Glutamatergic neuron (in vitro differentiated cells): ENCODE measurements around the gene TDRD7. TPM values are rescaled to one million over a fixed set of nuclear protein-coding genes. Genes with fewer than 3 reads are reported as not detected.

Experiments used
- DNase-seq: peaks from one replicate; pipeline ENCODE4 v3.0.0; 2022
- H3K27ac Mint-ChIP-seq: one replicate; pipeline ENCODE4 v1.8.0; 2020; ENCODE audit warnings: mild to moderate bottlenecking, mixed read lengths, inconsistent platforms; ENCODE audit not compliant: unreplicated experiment
- H3K27me3 Mint-ChIP-seq: one replicate; pipeline ENCODE4 v1.8.0; 2020; ENCODE audit warnings: mild to moderate bottlenecking, moderate library complexity, mixed read lengths, inconsistent platforms; ENCODE audit not compliant: unreplicated experiment
- H3K36me3 Mint-ChIP-seq: one replicate; pipeline ENCODE4 v1.8.0; 2020; ENCODE audit warnings: mild to moderate bottlenecking, mixed read lengths, inconsistent platforms; ENCODE audit not compliant: unreplicated experiment
- H3K4me1 Mint-ChIP-seq: one replicate; pipeline ENCODE4 v1.8.0; 2020; ENCODE audit warnings: mild to moderate bottlenecking, low read depth, mixed read lengths, inconsistent platforms; ENCODE audit not compliant: unreplicated experiment
- H3K4me3 Mint-ChIP-seq: one replicate; pipeline ENCODE4 v1.8.0; 2020; ENCODE audit warnings: mild to moderate bottlenecking, mixed read lengths, inconsistent platforms; ENCODE audit not compliant: unreplicated experiment
- H3K9me3 Mint-ChIP-seq: one replicate; pipeline ENCODE4 v1.8.0; 2020; ENCODE audit warnings: mild to moderate bottlenecking, moderate library complexity, mixed read lengths, inconsistent platforms; ENCODE audit not compliant: unreplicated experiment
- total RNA-seq: library from RNA; stranded (reverse); fragmentation: NEBNext Ultra II Directional; extraction: Animal tissue kit (Norgen Biotek cat#: 25700); gene quantifications from one replicate; pipeline ENCODE4 v1.2.1, GENCODE V29; 2021; ENCODE audit not compliant: unreplicated experiment
- TF ChIP-seq, protein P1 (sequence below): fragments of 200-600 bp; sonication (generic); IDR thresholded peaks from one replicate; pipeline ENCODE4 v1.5.0; 2021; ENCODE audit not compliant: partially characterized antibody, unreplicated experiment

The TDRD7 gene
- total RNA-seq, 1 donor from 2014 or later, result 1.4 TPM

DNA sequence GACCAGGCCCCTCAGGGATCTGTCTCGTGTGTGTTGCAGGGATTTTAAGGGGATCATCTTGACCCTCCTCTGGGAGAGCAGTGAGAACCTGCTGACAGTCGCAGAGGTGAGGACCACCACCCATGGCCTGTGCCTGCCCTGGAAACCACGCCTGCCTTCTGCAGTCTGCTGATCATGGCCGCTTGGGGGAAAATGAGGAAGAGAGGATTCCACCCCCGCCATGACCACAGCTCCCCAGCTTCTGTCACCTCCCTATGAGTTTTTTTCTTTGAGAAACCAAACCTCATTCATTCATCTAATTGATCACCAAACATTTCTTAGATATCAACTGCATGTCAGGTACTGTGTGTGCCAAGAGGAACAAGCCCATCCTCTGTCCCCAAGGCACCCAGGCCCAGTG is 46.3 kb upstream of the TDRD7 start:
- Mint-ChIP-seq H3K27ac (no peak overlapping the region), H3K9me3 (peaks cover 9% of the 10 kb centered on the region), H3K4me1 (no peaks in the 10 kb centered on the region), H3K4me3 (no peak overlapping the region), H3K27me3 (peaks cover 4% of the 10 kb centered on the region), H3K36me3 (peaks cover 26% of the 10 kb centered on the region)
- DNase-seq, result no peak
- TF ChIP-seq, protein P1, sequence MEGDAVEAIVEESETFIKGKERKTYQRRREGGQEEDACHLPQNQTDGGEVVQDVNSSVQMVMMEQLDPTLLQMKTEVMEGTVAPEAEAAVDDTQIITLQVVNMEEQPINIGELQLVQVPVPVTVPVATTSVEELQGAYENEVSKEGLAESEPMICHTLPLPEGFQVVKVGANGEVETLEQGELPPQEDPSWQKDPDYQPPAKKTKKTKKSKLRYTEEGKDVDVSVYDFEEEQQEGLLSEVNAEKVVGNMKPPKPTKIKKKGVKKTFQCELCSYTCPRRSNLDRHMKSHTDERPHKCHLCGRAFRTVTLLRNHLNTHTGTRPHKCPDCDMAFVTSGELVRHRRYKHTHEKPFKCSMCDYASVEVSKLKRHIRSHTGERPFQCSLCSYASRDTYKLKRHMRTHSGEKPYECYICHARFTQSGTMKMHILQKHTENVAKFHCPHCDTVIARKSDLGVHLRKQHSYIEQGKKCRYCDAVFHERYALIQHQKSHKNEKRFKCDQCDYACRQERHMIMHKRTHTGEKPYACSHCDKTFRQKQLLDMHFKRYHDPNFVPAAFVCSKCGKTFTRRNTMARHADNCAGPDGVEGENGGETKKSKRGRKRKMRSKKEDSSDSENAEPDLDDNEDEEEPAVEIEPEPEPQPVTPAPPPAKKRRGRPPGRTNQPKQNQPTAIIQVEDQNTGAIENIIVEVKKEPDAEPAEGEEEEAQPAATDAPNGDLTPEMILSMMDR, result no peak

DNA sequence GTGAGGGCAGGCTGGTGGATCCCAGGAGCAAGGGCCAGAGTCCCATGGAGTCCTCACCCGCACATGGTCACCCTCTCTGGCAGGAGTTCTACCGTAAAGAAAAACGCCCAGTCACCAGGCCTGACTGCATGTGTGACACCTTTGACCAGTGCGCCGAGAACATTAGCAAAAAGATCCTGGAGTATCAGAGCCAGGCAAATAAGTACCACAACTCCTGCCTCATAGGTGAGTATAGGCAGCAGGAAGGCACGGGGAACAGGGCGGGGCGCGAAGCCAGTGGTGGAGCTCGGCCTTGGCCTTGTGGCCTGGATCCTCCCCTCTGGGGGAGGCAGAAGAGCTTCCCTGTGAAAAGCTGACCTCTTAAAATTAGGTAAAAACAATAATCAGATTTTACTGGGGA is 45.4 kb upstream of the TDRD7 start:
- Mint-ChIP-seq H3K27ac (no peak overlapping the region), H3K4me1 (no peaks in the 10 kb centered on the region), H3K27me3 (no peaks in the 10 kb centered on the region), H3K36me3 (peaks cover 24% of the 10 kb centered on the region), H3K4me3 (no peak overlapping the region), H3K9me3 (peaks cover 9% of the 10 kb centered on the region)
- TF ChIP-seq, protein P1, result no peak
- DNase-seq, result no peak

DNA sequence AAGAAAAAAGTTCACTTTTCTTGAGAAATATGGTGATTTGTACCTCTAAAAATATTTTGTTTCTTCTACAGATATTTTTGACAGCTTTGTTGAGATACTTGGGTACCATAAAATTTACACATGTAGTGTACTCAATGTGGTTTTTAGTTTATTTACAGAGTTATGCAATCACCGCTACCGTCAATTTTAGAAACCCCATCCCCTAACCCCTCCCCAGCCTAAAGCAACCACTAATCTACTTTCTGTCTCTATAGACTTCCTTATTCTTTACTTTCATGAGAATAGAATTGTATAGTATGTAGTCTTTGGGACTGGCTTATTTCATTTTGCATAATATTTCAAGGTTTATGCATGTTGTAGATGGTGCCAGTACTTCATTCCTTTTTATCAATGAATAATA is 45.0 kb upstream of the TDRD7 start:
- no peaks in the 10 kb centered on the region for H3K27me3 Mint-ChIP-seq
- no peak for DNase-seq
- TF ChIP-seq, protein P1, result no peak

DNA sequence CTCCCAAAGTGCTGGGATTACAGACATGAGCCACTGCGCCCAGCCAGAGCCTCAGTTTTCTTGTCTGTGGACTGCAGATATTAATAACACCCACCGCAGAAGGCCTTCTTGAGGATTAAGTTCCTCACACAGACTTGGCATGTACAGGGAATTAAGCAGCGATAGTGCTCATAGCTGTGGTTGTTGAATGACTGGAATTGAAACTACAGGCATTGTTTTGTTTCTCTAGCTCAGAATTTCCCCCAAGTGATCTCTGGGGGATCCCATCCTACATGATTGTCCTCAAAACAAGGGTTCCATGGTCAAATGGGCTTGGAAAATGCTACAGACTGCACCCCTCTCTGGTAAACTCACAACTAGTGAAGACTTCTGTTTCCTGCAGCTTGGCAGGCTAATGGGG is 44.2 kb upstream of the TDRD7 start:
- H3K4me1 Mint-ChIP-seq, result no peaks in the 10 kb centered on the region
- H3K27me3 Mint-ChIP-seq, result no peaks in the 10 kb centered on the region
- peaks cover 9% of the 10 kb centered on the region for H3K9me3 Mint-ChIP-seq
- H3K4me3 Mint-ChIP-seq, result no peak overlapping the region
- H3K36me3 Mint-ChIP-seq, result peaks cover 24% of the 10 kb centered on the region
- no peak overlapping the region for H3K27ac Mint-ChIP-seq
- no peak for DNase-seq
- TF ChIP-seq, protein P1, result no peak

More for the DNA sequence above, 45.0 kb upstream of the TDRD7 start:
- peaks cover 9% of the 10 kb centered on the region for H3K9me3 Mint-ChIP-seq
- H3K4me1 Mint-ChIP-seq, result no peaks in the 10 kb centered on the region
- no peak overlapping the region for H3K27ac Mint-ChIP-seq
- no peak overlapping the region for H3K4me3 Mint-ChIP-seq
- H3K36me3 Mint-ChIP-seq, result peaks cover 24% of the 10 kb centered on the region

DNA sequence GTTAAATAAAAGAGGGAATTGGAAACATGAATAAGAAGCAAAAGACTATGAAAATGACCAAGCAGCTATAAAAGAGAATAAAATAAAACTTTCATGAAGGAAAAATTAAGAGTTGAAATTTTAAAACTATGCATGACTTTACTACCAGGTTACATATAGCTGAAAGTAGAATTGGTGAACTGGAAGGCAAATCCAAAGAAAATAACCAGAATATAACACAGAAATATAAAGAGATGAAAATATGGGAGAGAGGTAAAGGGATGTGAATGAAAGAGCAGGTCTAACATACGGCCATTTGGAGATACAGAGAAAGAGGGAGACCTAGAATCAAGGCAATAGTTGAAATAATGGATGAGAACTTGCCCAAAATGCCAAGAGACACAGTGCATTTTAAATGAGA is 42.9 kb upstream of the TDRD7 start:
- Mint-ChIP-seq H3K36me3 (peaks cover 24% of the 10 kb centered on the region), H3K9me3 (peaks cover 9% of the 10 kb centered on the region), H3K4me3 (no peak overlapping the region), H3K27me3 (no peaks in the 10 kb centered on the region), H3K4me1 (no peaks in the 10 kb centered on the region), H3K27ac (no peak overlapping the region)
- DNase-seq, result no peak
- TF ChIP-seq, protein P1, result no peak
